ENCODE measurements around the gene LIPC. TPM values are rescaled to one million over a fixed set of nuclear protein-coding genes. Genes with fewer than 3 reads are reported as not detected.

Gene LIPC
- polyA plus RNA-seq, 1 of the 3 experiments (the other 2 are of a cell fraction), result not detected

GRCh38 chr15:58598829-58599210 is 167.0 kb downstream of the LIPC start:
- CTCF ChIA-PET, result interaction anchor here (1.2 kb wide), 1 partner anchor 24 kb away, joined by 3 read pairs; no protein-coding TSS in a partner anchor
- peaks cover 35 to 52% of the 10 kb centered on the region in 2 experiments for H3K36me3 ChIP-seq (replicated peaks in 1 of 2; ENCODE audit: control insufficient read depth in 1 of 2, insufficient read depth in 2 of 2, low read length in 1 of 2)

More at GRCh38 chr15:58598829-58599210, 167.0 kb downstream of the LIPC start:
- H3K9ac ChIP-seq, result no peak overlapping the region
- WGBS (ENCODE audit: low lambda C conversion rate), result 93% methylated on average over 4 of the region's 4 CpGs
- DNase-seq, result no peak
- no peaks in the 10 kb centered on the region for H4K20me1 ChIP-seq (ENCODE audit: insufficient read depth)
- H3K4me3 ChIP-seq (ENCODE audit: low read depth in 2 of 2, low read length in 1 of 2), result no peak overlapping the region
- H3K4me2 ChIP-seq, result no peak overlapping the region
- TF ChIP-seq RCOR1 (IDR thresholded peaks at IDR 0.05; ENCODE audit: low read length) (no peak), FOSL2 (IDR thresholded peaks at IDR 0.05; ENCODE audit: borderline replicate concordance, low read depth) (no peak), ELF1 (IDR thresholded peaks at IDR 0.05) (no peak), FOXJ3 (CRISPR knock-in tag; IDR thresholded peaks at IDR 0.05) (no peak), NRF1 (IDR thresholded peaks at IDR 0.05; ENCODE audit: low read depth, low read length) (no peak), IRF3 (IDR thresholded peaks at IDR 0.05; ENCODE audit: low read depth, low read length) (no peak), TAF1 (IDR thresholded peaks at IDR 0.05; ENCODE audit: borderline replicate concordance, low read depth, low read length) (no peak), REST (IDR thresholded peaks at IDR 0.05; ENCODE audit: low read depth, low read length) (no peak), GATA2 (CRISPR knock-in tag; IDR thresholded peaks at IDR 0.05) (no peak), EZH2phosphoT487 (IDR thresholded peaks at IDR 0.05; ENCODE audit: borderline replicate concordance, low read depth) (no peak), RXRA (IDR thresholded peaks at IDR 0.05; ENCODE audit: borderline replicate concordance, low read depth) (no peak), SMC3 (IDR thresholded peaks at IDR 0.05; ENCODE audit: low read depth, low read length) (no peak), YY1 (IDR thresholded peaks at IDR 0.05; ENCODE audit: low read depth) (no peak)
- H2AFZ ChIP-seq (ENCODE audit: low read depth), result no peak overlapping the region
- no peaks in the 10 kb centered on the region for H3K79me2 ChIP-seq (ENCODE audit: insufficient read depth)
- H3K27ac ChIP-seq (ENCODE audit: low read depth in 2 of 2, low read length in 1 of 2), result no peak overlapping the region
- H3K9me2 ChIP-seq, result no peaks in the 10 kb centered on the region
- no peaks in the 10 kb centered on the region for H3K9me3 ChIP-seq
- no peaks in the 10 kb centered on the region for H3K27me3 ChIP-seq (ENCODE audit: insufficient read depth)
- POLR2A ChIA-PET, result no interaction called here
- peaks cover 13% of the 10 kb centered on the region for H3F3A ChIP-seq (replicated peaks; ENCODE audit: insufficient read depth)
- no peaks in the 10 kb centered on the region; a peak in 1 of 4 replicates for H3K4me1 ChIP-seq (ENCODE audit: control insufficient read depth in 1 of 2, insufficient read depth in 2 of 2, low read depth in 1 of 2, low read length in 1 of 2)
